Endodermal cell (in vitro differentiated cells): ENCODE measurements around the gene DHRS1. TPM values are rescaled to one million over a fixed set of nuclear protein-coding genes. Genes with fewer than 3 reads are reported as not detected.

Source experiments
- DNase-seq: peaks from one replicate; pipeline ENCODE4 v3.0.0-alpha.2; 2017
- H3K27ac ChIP-seq: 2 replicates; pipeline ENCODE4 v1.5.1; 2013; ENCODE audit warnings: mild to moderate bottlenecking, low read depth, low read length, moderate library complexity
- H3K27me3 ChIP-seq: 2 replicates; pipeline ENCODE4 v1.6.1; 2013; ENCODE audit warnings: mild to moderate bottlenecking, low read length, moderate library complexity; ENCODE audit not compliant: insufficient read depth, control insufficient read depth, poor library complexity, severe bottlenecking
- H3K36me3 ChIP-seq: 2 replicates; pipeline ENCODE4 v1.7.0; 2013; ENCODE audit warnings: mild to moderate bottlenecking, low read length, moderate library complexity; ENCODE audit not compliant: control insufficient read depth, insufficient read depth
- H3K4me1 ChIP-seq: one replicate; pipeline ENCODE4 v1.7.0; 2013; ENCODE audit warnings: low read length; ENCODE audit not compliant: control insufficient read depth, insufficient read depth
- H3K4me3 ChIP-seq: 2 replicates; pipeline ENCODE4 v1.5.1; 2013; ENCODE audit warnings: mild to moderate bottlenecking, low read length, moderate library complexity
- H3K9ac ChIP-seq: 2 replicates; pipeline ENCODE4 v1.6.1; 2013; ENCODE audit warnings: mild to moderate bottlenecking, low read length, moderate library complexity; ENCODE audit not compliant: poor library complexity, severe bottlenecking; ENCODE audit errors: extremely low read depth
- H3K9me3 ChIP-seq: 2 replicates; pipeline ENCODE4 v1.6.1; 2013; ENCODE audit warnings: mild to moderate bottlenecking, low read length, moderate library complexity; ENCODE audit not compliant: control insufficient read depth
- H3K27ac Mint-ChIP-seq: 2 replicates; pipeline ENCODE4 v1.8.0; 2020; ENCODE audit warnings: mixed read lengths
- H3K27me3 Mint-ChIP-seq: 2 replicates; pipeline ENCODE4 v1.8.0; 2021; ENCODE audit warnings: mild to moderate bottlenecking, mixed read lengths; ENCODE audit not compliant: insufficient read depth
- H3K36me3 Mint-ChIP-seq: 2 replicates; pipeline ENCODE4 v1.8.0; 2020; ENCODE audit warnings: low read depth, mixed read lengths
- H3K4me1 Mint-ChIP-seq: 2 replicates; pipeline ENCODE4 v1.8.0; 2020; ENCODE audit warnings: mixed read lengths
- H3K4me3 Mint-ChIP-seq: 2 replicates; pipeline ENCODE4 v1.8.0; 2020; ENCODE audit warnings: mild to moderate bottlenecking, moderate library complexity, mixed read lengths
- H3K9me3 Mint-ChIP-seq: 2 replicates; pipeline ENCODE4 v1.8.0; 2020; ENCODE audit warnings: mild to moderate bottlenecking, mixed read lengths
- WGBS, 2 experiments: methylation state at CpG; one replicate each; pipeline versions ENCODE4 v1.1.5 to v1.1.7; 2013; ENCODE audit warnings: missing lambda C conversion rate in 2 of 2, mixed read lengths in 1 of 2; ENCODE audit not compliant: insufficient coverage in 1 of 2, insufficient read length in 1 of 2; 5-methylcytosine and 5-hydroxymethylcytosine counted together
- total RNA-seq, 2 donors: library from RNA; stranded (reverse); fragmentation: NEBNext Ultra II Directional in 1 of 2; extraction: Animal tissue kit (Norgen Biotek cat#: 25700) in 1 of 2; gene quantifications; 2 replicates in 1 of 2; 3 replicates in 1 of 2; pipeline ENCODE4 v1.2.1, GENCODE V29; 2021
- TF ChIP-seq, protein P1 (sequence below): fragments of 200-600 bp; sonication (generic); conservative IDR thresholded peaks from 2 replicates; pipeline ENCODE4 v1.5.0; 2021; ENCODE audit warnings: antibody characterized with exemption, mild to moderate bottlenecking

Gene DHRS1
- total RNA-seq, 2 donors from 2014 or later = 21.2 to 22.5 TPM

- H3K4me1 ChIP-seq = no peaks in the 10 kb centered on the region
- H3K27me3 ChIP-seq = no peaks in the 10 kb centered on the region
- WGBS, 2 experiments = 95 to 97% methylated on average over 4 to 7 of the region's 7 CpGs
- TF ChIP-seq, protein P1, sequence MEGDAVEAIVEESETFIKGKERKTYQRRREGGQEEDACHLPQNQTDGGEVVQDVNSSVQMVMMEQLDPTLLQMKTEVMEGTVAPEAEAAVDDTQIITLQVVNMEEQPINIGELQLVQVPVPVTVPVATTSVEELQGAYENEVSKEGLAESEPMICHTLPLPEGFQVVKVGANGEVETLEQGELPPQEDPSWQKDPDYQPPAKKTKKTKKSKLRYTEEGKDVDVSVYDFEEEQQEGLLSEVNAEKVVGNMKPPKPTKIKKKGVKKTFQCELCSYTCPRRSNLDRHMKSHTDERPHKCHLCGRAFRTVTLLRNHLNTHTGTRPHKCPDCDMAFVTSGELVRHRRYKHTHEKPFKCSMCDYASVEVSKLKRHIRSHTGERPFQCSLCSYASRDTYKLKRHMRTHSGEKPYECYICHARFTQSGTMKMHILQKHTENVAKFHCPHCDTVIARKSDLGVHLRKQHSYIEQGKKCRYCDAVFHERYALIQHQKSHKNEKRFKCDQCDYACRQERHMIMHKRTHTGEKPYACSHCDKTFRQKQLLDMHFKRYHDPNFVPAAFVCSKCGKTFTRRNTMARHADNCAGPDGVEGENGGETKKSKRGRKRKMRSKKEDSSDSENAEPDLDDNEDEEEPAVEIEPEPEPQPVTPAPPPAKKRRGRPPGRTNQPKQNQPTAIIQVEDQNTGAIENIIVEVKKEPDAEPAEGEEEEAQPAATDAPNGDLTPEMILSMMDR = no peak
- Mint-ChIP-seq H3K4me1 (no peaks in the 10 kb centered on the region), H3K36me3 (no peaks in the 10 kb centered on the region), H3K27ac (no peak overlapping the region), H3K27me3 (no peaks in the 10 kb centered on the region), H3K4me3 (no peak overlapping the region), H3K9me3 (no peaks in the 10 kb centered on the region)
- H3K4me3 ChIP-seq = no peak overlapping the region
- no peak for DNase-seq
- no peak overlapping the region for H3K9ac ChIP-seq
- no peaks in the 10 kb centered on the region for H3K9me3 ChIP-seq
- no peaks in the 10 kb centered on the region for H3K36me3 ChIP-seq
- H3K27ac ChIP-seq = no peak overlapping the region
Measured at GRCh38 chr14:24281636-24282035, 17.9 kb downstream of the DHRS1 start.

DNA sequence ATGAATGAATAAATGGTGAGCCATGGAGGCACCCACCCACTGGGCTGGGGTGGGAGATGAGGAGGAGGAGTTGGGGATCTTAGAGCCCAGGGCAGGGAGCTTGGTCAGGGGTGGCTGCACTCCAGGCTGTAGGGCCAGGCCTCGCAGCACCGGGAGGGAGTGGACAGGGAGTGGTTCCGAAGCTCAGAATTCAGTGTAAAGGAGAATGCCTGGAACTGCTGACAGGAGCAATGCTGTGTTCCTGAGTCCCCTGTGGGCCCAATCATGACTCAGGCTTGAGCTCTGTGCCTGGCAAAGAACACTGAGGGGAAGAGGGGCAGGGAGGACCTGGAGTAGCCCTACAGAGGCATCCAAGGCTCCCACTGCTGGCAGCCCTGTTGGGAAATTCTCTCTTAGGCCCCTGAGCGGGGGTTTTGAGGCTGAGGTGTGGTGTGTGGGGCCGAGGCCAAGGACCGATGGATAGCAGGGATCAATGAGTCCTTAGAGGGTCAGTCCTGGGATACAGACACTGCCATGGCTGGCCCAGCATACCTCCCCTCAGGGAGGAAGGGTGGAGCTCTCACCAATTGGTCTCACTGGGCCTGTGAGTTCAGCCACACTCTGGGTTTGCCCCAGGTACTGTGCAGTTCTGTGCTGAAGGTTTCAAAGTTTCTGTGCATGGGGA is 18.7 kb downstream of the DHRS1 start:
- Mint-ChIP-seq H3K27me3 (no peaks in the 10 kb centered on the region), H3K4me3 (no peak overlapping the region), H3K36me3 (no peaks in the 10 kb centered on the region), H3K27ac (no peak overlapping the region), H3K9me3 (no peaks in the 10 kb centered on the region), H3K4me1 (no peaks in the 10 kb centered on the region)
- TF ChIP-seq, protein P1 = no peak
- H3K27ac ChIP-seq = no peak overlapping the region
- H3K4me1 ChIP-seq = no peaks in the 10 kb centered on the region
- no peak overlapping the region for H3K9ac ChIP-seq
- WGBS, 2 experiments = 90 to 96% methylated on average over 4 to 6 of the region's 6 CpGs
- H3K4me3 ChIP-seq = no peak overlapping the region
- H3K9me3 ChIP-seq = no peaks in the 10 kb centered on the region
- H3K27me3 ChIP-seq = no peaks in the 10 kb centered on the region
- H3K36me3 ChIP-seq = no peaks in the 10 kb centered on the region
- DNase-seq = no peak

DNA sequence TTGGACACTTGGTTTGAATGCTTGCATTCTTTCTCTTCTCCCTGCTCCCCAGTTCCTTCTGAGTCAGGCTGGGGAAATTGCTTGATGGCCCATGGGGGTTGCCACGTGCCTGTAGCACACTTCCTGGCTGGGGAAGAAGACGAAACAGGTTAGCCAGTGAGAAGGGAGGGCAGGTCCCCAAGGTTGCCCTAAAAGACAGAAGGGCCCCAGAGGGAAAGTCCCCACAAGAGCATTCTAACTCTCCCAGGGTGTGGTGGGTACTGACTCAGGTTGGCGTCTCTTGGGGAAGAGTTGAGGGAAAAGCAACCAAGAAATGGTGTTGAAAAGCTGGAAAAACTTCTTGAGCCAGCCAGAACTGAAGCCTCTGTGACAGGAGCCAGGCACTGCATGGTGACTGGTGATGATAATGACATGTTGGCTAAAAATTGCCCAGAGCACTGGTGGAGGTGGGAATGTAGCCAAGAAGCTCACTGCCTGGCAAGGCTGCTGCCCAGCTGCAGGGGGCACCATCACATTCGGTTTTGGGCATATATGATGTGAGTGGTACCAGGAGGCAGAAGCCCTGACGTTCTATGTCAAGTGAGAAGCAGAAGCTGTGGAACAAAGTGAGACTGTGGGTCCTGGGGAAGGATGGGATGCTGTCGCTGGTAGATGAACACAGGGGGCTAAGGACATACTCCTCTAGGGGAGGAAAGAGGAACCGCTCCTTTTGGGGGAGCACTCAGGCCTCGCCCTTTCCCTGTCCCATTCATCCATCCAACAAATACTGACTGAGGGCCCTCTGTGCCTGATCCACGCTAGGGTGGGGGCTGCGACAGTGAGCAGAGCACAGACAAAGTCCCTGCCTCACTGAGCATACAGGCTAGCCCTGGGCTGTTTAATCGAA is 20.0 kb downstream of the DHRS1 start:
- Histone ChIP-seq H3K27me3 (no peaks in the 10 kb centered on the region), H3K4me1 (no peaks in the 10 kb centered on the region), H3K4me3 (no peak overlapping the region), H3K9me3 (no peaks in the 10 kb centered on the region), H3K27ac (no peak overlapping the region), H3K36me3 (no peaks in the 10 kb centered on the region), H3K9ac (no peak overlapping the region)
- H3K36me3 Mint-ChIP-seq = no peaks in the 10 kb centered on the region
- H3K27ac Mint-ChIP-seq = no peak overlapping the region
- no peak for DNase-seq
- 89 to 93% methylated on average over 7 to 11 of the region's 11 CpGs for WGBS, 2 experiments
- TF ChIP-seq, protein P1 = peak; percentile 36
- no peak overlapping the region for H3K4me3 Mint-ChIP-seq
- no peaks in the 10 kb centered on the region for H3K9me3 Mint-ChIP-seq
- H3K4me1 Mint-ChIP-seq = no peaks in the 10 kb centered on the region
- no peaks in the 10 kb centered on the region for H3K27me3 Mint-ChIP-seq
